ENCODE data around the gene BCKDHB. TPM values are rescaled to one million over a fixed set of nuclear protein-coding genes. Genes with fewer than 3 reads are reported as not detected.
A peak's percentile ranks its signal among the peaks of the same experiment; 100 is the strongest.

The BCKDHB gene
- total and polyA plus RNA-seq, 2 donors (not counting 3 experiments of a cell fraction or from before 2014, with no cell fraction given) = 5.6 to 12.2 TPM

- Histone ChIP-seq H3K79me2 (ENCODE audit: control insufficient read depth, insufficient read depth, low read length) (no peaks in the 10 kb centered on the region), H3K36me3 (ENCODE audit: control insufficient read depth in 2 of 2, extremely low read depth in 1 of 2, insufficient read depth in 2 of 2, low read length in 2 of 2) (no peaks in the 10 kb centered on the region), H3K9ac (replicated peaks; ENCODE audit: extremely low read depth, insufficient read depth, low read length) (no peak overlapping the region), H3K27me3 (ENCODE audit: control insufficient read depth in 2 of 2, insufficient read depth in 2 of 2, low read length in 2 of 2) (no peaks in the 10 kb centered on the region), H3K27ac (ENCODE audit: insufficient read depth, low read depth, low read length) (no peak overlapping the region), H3K4me2 (ENCODE audit: insufficient read depth, low read length) (peak overlapping the region; percentile 27), H4K20me1 (replicated peaks; ENCODE audit: control insufficient read depth, extremely low read depth, insufficient read depth, low read length) (no peaks in the 10 kb centered on the region), H2AFZ (ENCODE audit: low read depth, low read length) (no peak overlapping the region), H3K9me3 (replicated peaks; ENCODE audit: control insufficient read depth, insufficient read depth, low read length) (no peaks in the 10 kb centered on the region), H3K4me1 (ENCODE audit: control insufficient read depth, extremely low read depth, insufficient read depth, low read length) (peaks cover 11% of the 10 kb centered on the region), H3K4me3 (replicated peaks in 1 of 3; ENCODE audit: insufficient read depth in 1 of 3, low read depth in 1 of 3, low read length in 3 of 3) (no peak overlapping the region), H3K9me1 (replicated peaks; ENCODE audit: control insufficient read depth, extremely low read depth, insufficient read depth, low read length) (no peaks in the 10 kb centered on the region)
- DNase-seq (ENCODE audit: low read depth, low spot score) (peak; percentile 76), FAIRE-seq (peak; percentile 75)
- dilution Hi-C loops (cut with MboI; ENCODE audit: extremely low pct_ligation_motif_present, low sequenced_read_pairs) (no loop called here), intact Hi-C loops (cut with micrococcal nuclease) (no loop called here)
- CTCF ChIA-PET = interaction anchor here (1.4 to 1.6 kb wide), 2 partner anchors 12 to 39 kb away, joined by 3 to 7 read pairs; no protein-coding TSS in a partner anchor
- BruUV-seq (replicated peaks) = no TSS peak
- POLR2A ChIA-PET = no interaction called here
- TF ChIP-seq POLR2A (IDR thresholded peaks at IDR 0.05; ENCODE audit: low read depth, low read length) (no peak), POLR2AphosphoS5 (IDR thresholded peaks at IDR 0.05; ENCODE audit: insufficient read depth, low read depth, low read length) (no peak), GATA2 (IDR thresholded peaks at IDR 0.05; ENCODE audit: insufficient read depth, insufficient read length, low read depth, low read length) (no peak), CTCF (IDR thresholded peaks at IDR 0.05; ENCODE audit: extremely low read depth in 1 of 2, insufficient read depth in 1 of 2, low read depth in 1 of 2, low read length in 2 of 2) (no peak), EZH2 (IDR thresholded peaks at IDR 0.05; ENCODE audit: borderline replicate concordance, low read depth, low read length, severe bottlenecking) (no peak), FOS (IDR thresholded peaks at IDR 0.05; ENCODE audit: borderline replicate concordance, insufficient read depth, low read length) (no peak), MYC (IDR thresholded peaks at IDR 0.05; ENCODE audit: low read depth, low read length) (no peak), JUN (IDR thresholded peaks at IDR 0.05; ENCODE audit: borderline replicate concordance, insufficient read depth, insufficient read length, low read depth) (no peak)
- TF ChIP-seq, protein P1, sequence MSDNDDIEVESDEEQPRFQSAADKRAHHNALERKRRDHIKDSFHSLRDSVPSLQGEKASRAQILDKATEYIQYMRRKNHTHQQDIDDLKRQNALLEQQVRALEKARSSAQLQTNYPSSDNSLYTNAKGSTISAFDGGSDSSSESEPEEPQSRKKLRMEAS (IDR thresholded peaks at IDR 0.05; ENCODE audit: insufficient read depth, insufficient read length) = no peak
Measured at GRCh38 chr6:80143419-80143937, 37.0 kb downstream of the BCKDHB start.

Data from endothelial cell of umbilical vein (primary cell).